ENCODE data around the gene TOMM7.
"Not testable (repeated sequence)": the region's sequence is repeated elsewhere in the genome, so short reads cannot be mapped to it uniquely, and the experiment has no call there.

TOMM7 gene

GRCh38 chr7:22779730-22780323 is 42.8 kb downstream of the TOMM7 start:
- DNase-seq: not testable (repeated sequence)

- no peak for DNase-seq
Measured at GRCh38 chr7:22776964-22777363, 45.7 kb downstream of the TOMM7 start.

GRCh38 chr7:22772885-22773284 is 49.8 kb downstream of the TOMM7 start:
- DNase-seq: no peak

- no peak for DNase-seq
Measured at GRCh38 chr7:22771872-22772228, 50.8 kb downstream of the TOMM7 start.

GRCh38 chr7:22771194-22771871 is 51.3 kb downstream of the TOMM7 start:
- no peak for DNase-seq

- DNase-seq: no peak
Measured at GRCh38 chr7:22765609-22766008, 57.0 kb downstream of the TOMM7 start.
